Lung microvascular endothelial cell (primary cell): ENCODE measurements around the gene FAAH2. TPM values are rescaled to one million over a fixed set of nuclear protein-coding genes. Genes with fewer than 3 reads are reported as not detected.
"Not testable (repeated sequence)": the region's sequence is repeated elsewhere in the genome, so short reads cannot be mapped to it uniquely, and the experiment has no call there.

Source experiments
- DNase-seq, 2 donors: peaks; one replicate each; pipeline versions ENCODE4 v3.0.0 to v3.0.0-alpha.2; 2010; ENCODE audit warnings: low read depth in 2 of 2
- total RNA-seq: library from RNA; depleted of rRNA; stranded (reverse); fragments of >200 nt; gene quantifications from 2 replicates; pipeline ENCODE4 v1.2.1, GENCODE V29; 2014

The FAAH2 gene
- total RNA-seq: 0.22 and 0.60 TPM in 2 replicates

- no peak for DNase-seq
Observed at GRCh38 chrX:57286507-57287251, at the start of gene FAAH2. Gene FAAH2, plus strand, starts transcription at chrX:57286706. Its CDS starts 120 bp downstream, at chrX:57286826.

GRCh38 chrX:57241967-57242366 is 44.5 kb upstream of the FAAH2 start:
- DNase-seq: no peak

GRCh38 chrX:57251965-57252364 is 34.5 kb upstream of the FAAH2 start:
- DNase-seq: no peak

GRCh38 chrX:57265126-57265525 is 21.4 kb upstream of the FAAH2 start:
- DNase-seq: no peak

- no peak for DNase-seq
Observed at GRCh38 chrX:57266275-57266674, 20.2 kb upstream of the FAAH2 start.

- DNase-seq: no peak
Observed at GRCh38 chrX:57266871-57267270, 19.6 kb upstream of the FAAH2 start.

- no peak for DNase-seq
Observed at GRCh38 chrX:57267308-57267707, 19.2 kb upstream of the FAAH2 start.

- DNase-seq: no peak
Observed at GRCh38 chrX:57270980-57271379, 15.5 kb upstream of the FAAH2 start.

- no peak for DNase-seq
Observed at GRCh38 chrX:57282568-57282967, 3.9 kb upstream of the FAAH2 start.

- DNase-seq: no peak
Observed at GRCh38 chrX:57285001-57285400, 1.5 kb upstream of the FAAH2 start.

- DNase-seq: no peak
Observed at GRCh38 chrX:57289089-57289488, 2.6 kb downstream of the FAAH2 start.

GRCh38 chrX:57294961-57295360 is 8.5 kb downstream of the FAAH2 start:
- DNase-seq: no peak

GRCh38 chrX:57295679-57296078 is 9.2 kb downstream of the FAAH2 start:
- DNase-seq: not testable (repeated sequence)

- no peak for DNase-seq
Observed at GRCh38 chrX:57313583-57314215, 27.2 kb downstream of the FAAH2 start.

GRCh38 chrX:57329008-57329407 is 42.5 kb downstream of the FAAH2 start:
- DNase-seq: peak; percentile 14

- peak in 1 of 2 donors; percentile 48 for DNase-seq
Observed at GRCh38 chrX:57335790-57336189, 49.3 kb downstream of the FAAH2 start.

GRCh38 chrX:57353472-57354132 is 67.1 kb downstream of the FAAH2 start:
- DNase-seq: peak in 1 of 2 donors; percentile 6

- no peak for DNase-seq
Observed at GRCh38 chrX:57364145-57364544, 77.6 kb downstream of the FAAH2 start.

- no peak for DNase-seq
Observed at GRCh38 chrX:57366430-57366829, 79.9 kb downstream of the FAAH2 start.

GRCh38 chrX:57367649-57368048 is 81.1 kb downstream of the FAAH2 start:
- peak; percentile 2 to 8 for DNase-seq

GRCh38 chrX:57368158-57368557 is 81.7 kb downstream of the FAAH2 start:
- DNase-seq: no peak

- DNase-seq: no peak
Observed at GRCh38 chrX:57379296-57379695, 92.8 kb downstream of the FAAH2 start.
